PC-9 (cell line): ENCODE measurements around the gene GCHFR. TPM values are rescaled to one million over a fixed set of nuclear protein-coding genes. Genes with fewer than 3 reads are reported as not detected.

Source experiments
- BruUV-seq: library from RNA; stranded (reverse); fragments of 400-500 nt; replicated peaks from 2 replicates; lab custom pipeline; 2021; lab: Mats Ljungman, UMichigan
- CTCF ChIA-PET: fragments of 300-600 bp; sonication (Branson Sonifier 250); formaldehyde crosslinking; loops from one replicate; lab custom pipeline; 2022; ENCODE audit warnings: antibody characterized with exemption; lab: Charles Lee
- POLR2A ChIA-PET: fragments of 300-600 bp; sonication (Branson Sonifier 250); formaldehyde crosslinking; loops from one replicate; lab custom pipeline; 2022; ENCODE audit warnings: antibody characterized with exemption; ENCODE audit not compliant: unreplicated experiment; lab: Charles Lee
- DNase-seq, 2 experiments: peaks; one replicate each; pipeline versions ENCODE4 v3.0.0 to v3.0.0-alpha.2; 2015 to 2022; ENCODE audit warnings: mixed read lengths in 1 of 2
- H2AFZ ChIP-seq: fragments of 200-600 bp; sonication (generic); 2 replicates; pipeline ENCODE4 v1.8.1; 2017; ENCODE audit warnings: antibody characterized with exemption
- H3F3A ChIP-seq: fragments of 200-600 bp; sonication (generic); 2 replicates; pipeline ENCODE4 v1.8.1; 2017; ENCODE audit warnings: antibody characterized with exemption, mild to moderate bottlenecking, low read depth; ENCODE audit not compliant: insufficient read depth
- H3K27ac ChIP-seq: fragments of 200-600 bp; sonication (generic); 2 replicates; pipeline ENCODE4 v1.6.1; 2016; ENCODE audit warnings: mixed run types
- H3K27me3 ChIP-seq: fragments of 200-600 bp; sonication (generic); 2 replicates; pipeline ENCODE4 v1.6.1; 2016; ENCODE audit warnings: low read depth, mixed run types; ENCODE audit not compliant: insufficient read depth
- H3K36me3 ChIP-seq: fragments of 200-600 bp; sonication (generic); 2 replicates; pipeline ENCODE4 v1.6.1; 2016; ENCODE audit warnings: low read depth, mixed run types
- H3K4me1 ChIP-seq: fragments of 200-600 bp; sonication (generic); replicated peaks from 2 replicates; pipeline ENCODE4 v1.6.1; 2016; ENCODE audit warnings: mixed run types; ENCODE audit not compliant: insufficient read depth
- H3K4me2 ChIP-seq: fragments of 200-600 bp; sonication (generic); 2 replicates; pipeline ENCODE4 v1.6.1; 2017; ENCODE audit warnings: mixed run types
- H3K4me3 ChIP-seq: fragments of 200-600 bp; sonication (generic); 2 replicates; pipeline ENCODE4 v1.6.1; 2016; ENCODE audit warnings: mixed run types
- H3K79me2 ChIP-seq: fragments of 200-600 bp; sonication (generic); 2 replicates; pipeline ENCODE4 v1.6.1; 2017; ENCODE audit warnings: low read depth, mixed run types
- H3K9me2 ChIP-seq: fragments of 200-600 bp; sonication (generic); 2 replicates; pipeline ENCODE4 v1.8.1; 2017; ENCODE audit warnings: mild to moderate bottlenecking; ENCODE audit not compliant: insufficient read depth
- H3K9me3 ChIP-seq: fragments of 200-600 bp; sonication (generic); 2 replicates; pipeline ENCODE4 v1.8.1; 2016; ENCODE audit warnings: low read depth; ENCODE audit not compliant: insufficient read depth
- H4K20me1 ChIP-seq: fragments of 200-600 bp; sonication (generic); 2 replicates; pipeline ENCODE4 v1.8.1; 2017; ENCODE audit not compliant: insufficient read depth
- EZH2 ChIP-seq: fragments of 200-600 bp; sonication (generic); IDR thresholded peaks from 2 replicates; pipeline ENCODE4 v1.8.0; 2017; ENCODE audit warnings: antibody characterized with exemption, low read depth
- intact Hi-C: fragments of 100-400 bp; cut with micrococcal nuclease; formaldehyde crosslinking; loops from one replicate; pipeline ENCODE4 v1.10.0; 2022; ENCODE audit not compliant: unreplicated experiment
- total RNA-seq: library from RNA; stranded (reverse); gene quantifications from 2 replicates; pipeline ENCODE4 v1.2.3, GENCODE V29; 2021
- TF ChIP-seq, protein P1 (sequence below): fragments of 200-600 bp; sonication (generic); conservative IDR thresholded peaks from 2 replicates; pipeline ENCODE4 v1.6.1; 2017; ENCODE audit warnings: mixed run types, antibody characterized with exemption, mild to moderate bottlenecking, moderate library complexity

GCHFR gene
- total RNA-seq, 1 experiment from 2014 or later: 1.5 TPM

DNA sequence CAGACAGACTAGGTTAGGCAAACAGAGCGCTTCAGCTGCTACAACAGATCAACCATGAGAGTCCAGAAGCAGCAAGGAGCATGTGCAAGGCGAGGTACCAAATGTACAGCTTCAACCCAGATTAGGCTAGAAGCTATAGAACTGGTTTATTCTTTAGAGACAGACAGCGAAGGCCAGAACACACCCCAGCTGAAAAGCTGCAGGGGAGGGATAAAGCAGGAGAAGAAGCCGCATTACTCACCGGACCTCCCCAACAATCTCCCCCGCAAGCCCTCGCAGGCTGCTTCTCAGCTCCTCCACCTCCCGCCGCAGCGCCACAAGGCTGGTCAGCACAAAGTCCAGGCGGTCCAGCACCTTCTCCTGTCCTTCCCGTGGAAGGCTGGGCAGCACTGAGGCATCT lies 12.1 kb upstream of the GCHFR start:
- Histone ChIP-seq H3K27me3 (no peaks in the 10 kb centered on the region), H2AFZ (no peak overlapping the region), H3K27ac (no peak overlapping the region), H3K36me3 (no peaks in the 10 kb centered on the region), H3K4me3 (no peak overlapping the region), H3K9me3 (no peaks in the 10 kb centered on the region), H3K79me2 (0 out of 2 replicates have a peak, but pooled peaks cover 17% of the 10 kb centered on the region), H3K4me2 (no peak overlapping the region), H4K20me1 (no peaks in the 10 kb centered on the region), H3F3A (peaks cover 6% of the 10 kb centered on the region; the same call in 1 of the 2 replicates), H3K9me2 (no peaks in the 10 kb centered on the region), H3K4me1 (peaks cover 12% of the 10 kb centered on the region; the same call in 1 of the 2 replicates)
- TF ChIP-seq EZH2: no peak
- TF ChIP-seq, protein P1, sequence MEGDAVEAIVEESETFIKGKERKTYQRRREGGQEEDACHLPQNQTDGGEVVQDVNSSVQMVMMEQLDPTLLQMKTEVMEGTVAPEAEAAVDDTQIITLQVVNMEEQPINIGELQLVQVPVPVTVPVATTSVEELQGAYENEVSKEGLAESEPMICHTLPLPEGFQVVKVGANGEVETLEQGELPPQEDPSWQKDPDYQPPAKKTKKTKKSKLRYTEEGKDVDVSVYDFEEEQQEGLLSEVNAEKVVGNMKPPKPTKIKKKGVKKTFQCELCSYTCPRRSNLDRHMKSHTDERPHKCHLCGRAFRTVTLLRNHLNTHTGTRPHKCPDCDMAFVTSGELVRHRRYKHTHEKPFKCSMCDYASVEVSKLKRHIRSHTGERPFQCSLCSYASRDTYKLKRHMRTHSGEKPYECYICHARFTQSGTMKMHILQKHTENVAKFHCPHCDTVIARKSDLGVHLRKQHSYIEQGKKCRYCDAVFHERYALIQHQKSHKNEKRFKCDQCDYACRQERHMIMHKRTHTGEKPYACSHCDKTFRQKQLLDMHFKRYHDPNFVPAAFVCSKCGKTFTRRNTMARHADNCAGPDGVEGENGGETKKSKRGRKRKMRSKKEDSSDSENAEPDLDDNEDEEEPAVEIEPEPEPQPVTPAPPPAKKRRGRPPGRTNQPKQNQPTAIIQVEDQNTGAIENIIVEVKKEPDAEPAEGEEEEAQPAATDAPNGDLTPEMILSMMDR: no peak
- no TSS peak for BruUV-seq
- intact Hi-C loops: no loop called here
- ChIA-PET POLR2A (no interaction called here), CTCF (no interaction called here)
- no peak for DNase-seq

DNA sequence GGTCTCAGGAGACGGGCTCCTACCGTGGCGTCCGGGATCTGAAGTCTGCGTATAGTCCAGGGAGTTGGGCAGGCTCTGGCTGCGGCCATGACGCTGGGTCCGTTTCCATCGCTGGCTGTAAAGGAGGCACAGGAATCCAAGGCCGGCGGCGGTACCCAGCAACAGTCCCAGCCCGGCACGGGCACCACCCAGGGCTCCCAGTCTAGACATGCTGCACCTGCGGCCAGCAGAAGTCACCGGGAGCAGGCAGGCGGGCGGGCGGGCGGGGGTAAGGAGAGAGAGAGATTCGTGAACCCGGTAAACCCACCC lies 9.3 kb upstream of the GCHFR start:
- Histone ChIP-seq H4K20me1 (no peaks in the 10 kb centered on the region), H3K79me2 (0 out of 2 replicates have a peak, but pooled peaks cover 17% of the 10 kb centered on the region), H3F3A (no peaks in the 10 kb centered on the region), H3K4me2 (peak overlapping the region; percentile 85), H3K9me2 (no peaks in the 10 kb centered on the region), H2AFZ (peak overlapping the region; percentile 89), H3K36me3 (no peaks in the 10 kb centered on the region), H3K27ac (no peak overlapping the region), H3K4me3 (peak overlapping the region; percentile 93), H3K4me1 (peaks cover 12% of the 10 kb centered on the region; the same call in 1 of the 2 replicates), H3K27me3 (no peaks in the 10 kb centered on the region), H3K9me3 (no peaks in the 10 kb centered on the region)
- intact Hi-C loops: loop anchor here (2.0 kb wide), 2 partner anchors 22 to 140 kb away; partner anchors contain the start of gene VPS18
- DNase-seq: peak in 1 of 2 experiments; percentile 43
- BruUV-seq: no TSS peak
- ChIA-PET POLR2A (no interaction called here), CTCF (no interaction called here)
- TF ChIP-seq, protein P1: no peak
- TF ChIP-seq EZH2: no peak

DNA sequence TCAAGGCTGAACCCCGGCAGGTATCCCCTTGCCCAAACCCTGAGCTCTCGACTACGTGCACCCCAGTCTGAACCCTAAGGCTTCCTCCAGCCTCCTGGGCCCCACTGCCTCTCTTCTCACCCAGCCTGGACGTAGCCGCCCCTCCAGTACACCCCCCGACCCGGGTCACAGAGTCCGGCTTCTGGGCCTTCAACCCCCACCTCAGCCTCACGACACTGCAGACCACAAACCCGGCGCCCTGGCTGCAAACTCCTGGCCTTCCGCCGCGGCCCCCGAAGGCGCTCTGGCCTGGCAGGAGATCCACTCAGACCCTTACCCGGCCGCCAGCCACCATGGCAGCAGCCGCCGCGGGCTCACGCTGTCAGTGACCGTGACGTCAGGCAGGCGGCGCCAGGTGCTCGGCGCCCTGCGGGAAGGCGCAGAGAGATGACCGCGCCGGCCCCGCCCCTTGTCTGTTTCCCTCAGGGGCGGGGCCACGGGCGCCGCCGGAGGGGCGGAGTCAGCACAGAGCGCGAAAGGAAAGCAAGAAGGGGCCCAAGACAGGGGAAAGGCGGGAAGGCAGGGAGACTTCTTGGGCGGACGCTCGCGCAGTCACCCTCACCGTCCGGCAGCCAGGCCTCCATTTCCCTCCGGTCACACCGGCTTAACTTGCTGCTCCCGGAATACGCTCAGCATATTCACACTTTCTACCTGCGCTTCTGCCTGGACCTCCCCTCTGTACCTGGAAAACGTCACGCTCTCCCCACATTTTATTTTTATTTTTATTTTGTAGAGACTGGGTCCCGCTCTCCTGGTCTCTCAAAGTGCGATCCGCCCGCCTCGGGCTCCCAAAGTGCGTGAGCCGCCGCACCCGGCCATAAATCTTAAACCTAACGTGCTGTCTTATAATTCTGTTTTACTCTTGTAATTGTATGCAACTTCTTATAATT lies 8.7 kb upstream of the GCHFR start, which contains the start of gene RMDN3:
Gene RMDN3, minus strand, starts transcription at position 372 of the 929 bp plus-strand sequence. CDS start 471 bp downstream, outside the sequence.
- TF ChIP-seq EZH2: no peak
- TF ChIP-seq, protein P1: no peak
- Histone ChIP-seq H3K9me2 (no peaks in the 10 kb centered on the region), H2AFZ (peak within 1 kb of the TSS; percentile 89), H3K4me3 (peak within 1 kb of the TSS; percentile 93), H3K36me3 (no peaks in the 10 kb centered on the region), H3K27me3 (no peaks in the 10 kb centered on the region), H3F3A (no peaks in the 10 kb centered on the region), H3K4me2 (peak within 1 kb of the TSS; percentile 85), H3K79me2 (0 out of 2 replicates have a peak, but pooled peaks cover 17% of the 10 kb centered on the region), H3K27ac (peak within 1 kb of the TSS; percentile 59), H3K4me1 (peaks cover 12% of the 10 kb centered on the region; the same call in 1 of the 2 replicates), H3K9me3 (no peaks in the 10 kb centered on the region), H4K20me1 (no peaks in the 10 kb centered on the region)
- TSS peak; percentile 97 for BruUV-seq
- POLR2A ChIA-PET: no interaction called here
- peak; percentile 73 to 92 for DNase-seq
- intact Hi-C loops: loop anchor here (1.0 to 2.0 kb wide), 3 partner anchors 14 to 140 kb away; partner anchors contain the start of genes C15orf62 and VPS18
- CTCF ChIA-PET: no interaction called here
